ENCODE measurements around the gene PRPF18. TPM values are rescaled to one million over a fixed set of nuclear protein-coding genes. Genes with fewer than 3 reads are reported as not detected.

PRPF18 gene
- total and polyA plus RNA-seq, 2 of the 4 experiments (the other 2 are of a cell fraction): 10.0 to 16.9 TPM

GRCh38 chr10:13542533-13542932 lies 44.2 kb upstream of the PRPF18 start:
- no peak overlapping the region for H2BK15ac ChIP-seq (ENCODE audit: low read depth, low read length)
- H3K79me1 ChIP-seq (ENCODE audit: low read depth in 1 of 2, low read length in 2 of 2): no peaks in the 10 kb centered on the region
- H2BK120ac ChIP-seq (ENCODE audit: low read depth, low read length): no peak overlapping the region
- no peak overlapping the region for H2AK9ac ChIP-seq (replicated peaks; ENCODE audit: low read depth, low read length, poor library complexity)
- BruUV-seq (replicated peaks): no TSS peak
- H2BK20ac ChIP-seq (ENCODE audit: low read depth, low read length): no peak overlapping the region
- H4K5ac ChIP-seq (ENCODE audit: low read depth, low read length): no peak overlapping the region
- TF ChIP-seq MAFK (IDR thresholded peaks at IDR 0.05; ENCODE audit: low read depth, low read length): peak; percentile 59
- TF ChIP-seq BHLHE40 (IDR thresholded peaks at IDR 0.05; ENCODE audit: low read depth, low read length): no peak
- dilution Hi-C loops (cut with HindIII; ENCODE audit: low sequenced_read_pairs, unreplicated experiment) (no loop called here), intact Hi-C loops (cut with micrococcal nuclease) (no loop called here), in situ Hi-C loops (cut with MboI; ENCODE audit: low sequenced_read_pairs) (no loop called here)
- no peaks in the 10 kb centered on the region for H3K4me1 ChIP-seq (ENCODE audit: control insufficient read depth, insufficient read depth, low read length)
- no peaks in the 10 kb centered on the region for H3K36me3 ChIP-seq (ENCODE audit: control insufficient read depth, insufficient read depth, low read length)
- no peak overlapping the region for H2AFZ ChIP-seq (replicated peaks; ENCODE audit: low read length, poor library complexity)
- peaks cover 37% of the 10 kb centered on the region for H3K27me3 ChIP-seq (ENCODE audit: control insufficient read depth, insufficient read depth, low read length)
- H2AK5ac ChIP-seq (ENCODE audit: low read depth, low read length): no peak overlapping the region
- no peak overlapping the region for H3K4me2 ChIP-seq (ENCODE audit: low read depth, low read length)
- no peaks in the 10 kb centered on the region for H3K9me3 ChIP-seq (ENCODE audit: control insufficient read depth, insufficient read depth, low read length)
- H4K8ac ChIP-seq (ENCODE audit: low read depth in 2 of 2, low read length in 2 of 2): no peak overlapping the region
- POLR2A ChIA-PET (ENCODE audit: unreplicated experiment): no interaction called here
- H4K91ac ChIP-seq (ENCODE audit: insufficient read depth, low read depth, low read length): no peak overlapping the region
- H3K4ac ChIP-seq (ENCODE audit: low read depth, low read length): no peak overlapping the region
- WGBS, 2 experiments (ENCODE audit: extremely low coverage in 2 of 2, insufficient read length in 1 of 2): no CpG with 5 or more reads among the region's 5 CpGs
- H2BK5ac ChIP-seq (ENCODE audit: low read depth, low read length, poor library complexity, severe bottlenecking): no peak overlapping the region
- no peak overlapping the region for H3K27ac ChIP-seq (ENCODE audit: insufficient read depth, low read length)
- CTCF ChIA-PET: no interaction called here
- no peaks in the 10 kb centered on the region for H4K20me1 ChIP-seq (ENCODE audit: insufficient read depth, low read length)
- H3K23ac ChIP-seq (ENCODE audit: low read depth, low read length): no peak overlapping the region
- no peaks in the 10 kb centered on the region for H3K9me1 ChIP-seq (ENCODE audit: insufficient read depth, low read length)
- no peak overlapping the region for H3K4me3 ChIP-seq (ENCODE audit: insufficient read depth, low read depth, low read length)
- no peak overlapping the region for H3K14ac ChIP-seq (replicated peaks; ENCODE audit: low read depth, low read length)
- no peak for ATAC-seq (ENCODE audit: low read depth)
- H3K18ac ChIP-seq (ENCODE audit: low read depth, low read length): no peak overlapping the region
- no peak overlapping the region for H3K9ac ChIP-seq (ENCODE audit: low read depth, low read length)
- H3K56ac ChIP-seq (ENCODE audit: extremely low read depth, insufficient read depth, low read length): no peak overlapping the region
- DNase-seq: no peak

All from IMR-90 (cell line).